PC-3 (cell line): Measurements from ENCODE around the gene KCNE1. TPM values are rescaled to one million over a fixed set of nuclear protein-coding genes. Genes with fewer than 3 reads are reported as not detected.

Experiments
- ATAC-seq: fragments of 200-7000 bp; cut with Tn5 transposase; 2 replicates; pipeline ENCODE4 v1.9.1; 2020; ENCODE audit warnings: mild to moderate bottlenecking, moderate library complexity
- BruUV-seq: library from RNA; stranded (reverse); fragments of 400-500 nt; replicated peaks from 2 replicates; lab custom pipeline; 2021; lab: Mats Ljungman, UMichigan
- CTCF ChIA-PET: fragments of 300-600 bp; sonication (Branson Sonifier 250); formaldehyde crosslinking; loops from one replicate; lab custom pipeline; 2022; ENCODE audit warnings: antibody characterized with exemption; lab: Charles Lee
- POLR2A ChIA-PET: fragments of 300-600 bp; sonication (Branson Sonifier 250); formaldehyde crosslinking; loops from one replicate; lab custom pipeline; 2022; ENCODE audit warnings: antibody characterized with exemption; ENCODE audit not compliant: unreplicated experiment; lab: Charles Lee
- DNase-seq: peaks from one replicate; pipeline ENCODE4 v3.0.0-alpha.2; 2015
- H2AFZ ChIP-seq: fragments of 300-600 bp; sonication (generic); 2 replicates; pipeline ENCODE4 v1.6.0; 2016; ENCODE audit warnings: antibody characterized with exemption, low read length
- H3F3A ChIP-seq: fragments of 300-600 bp; sonication (generic); one replicate; pipeline ENCODE4 v1.6.0; 2017; ENCODE audit warnings: antibody characterized with exemption, low read length, control low read depth, mild to moderate bottlenecking; ENCODE audit not compliant: unreplicated experiment
- H3K27ac ChIP-seq: fragments of 300-600 bp; sonication (generic); 2 replicates; pipeline ENCODE4 v1.5.1; 2016; ENCODE audit warnings: mild to moderate bottlenecking, low read length
- H3K27me3 ChIP-seq: fragments of 300-600 bp; sonication (generic); 2 replicates; pipeline ENCODE4 v1.6.1; 2016; ENCODE audit warnings: low read length, mixed read lengths
- H3K36me3 ChIP-seq: fragments of 300-600 bp; sonication (generic); 2 replicates; pipeline ENCODE4 v1.6.1; 2016; ENCODE audit warnings: low read depth, mixed run types, low read length, mixed read lengths
- H3K4me1 ChIP-seq: fragments of 300-600 bp; sonication (generic); 2 replicates; pipeline ENCODE4 v1.5.1; 2016; ENCODE audit warnings: low read length; ENCODE audit not compliant: insufficient read depth
- H3K4me2 ChIP-seq: fragments of 300-600 bp; sonication (generic); 2 replicates; pipeline ENCODE4 v1.6.0; 2016; ENCODE audit warnings: low read length
- H3K4me3 ChIP-seq: fragments of 300-600 bp; sonication (generic); 2 replicates; pipeline ENCODE4 v1.5.1; 2016; ENCODE audit warnings: mild to moderate bottlenecking, low read length, mixed read lengths
- H3K79me2 ChIP-seq: fragments of 300-600 bp; sonication (generic); 2 replicates; pipeline ENCODE4 v1.6.1; 2017; ENCODE audit warnings: low read length, mixed read lengths
- H3K9ac ChIP-seq: fragments of 300-600 bp; sonication (generic); 2 replicates; pipeline ENCODE4 v1.6.0; 2016; ENCODE audit warnings: mild to moderate bottlenecking, low read length
- H3K9me2 ChIP-seq: fragments of 300-600 bp; sonication (generic); replicated peaks from 2 replicates; pipeline ENCODE4 v1.6.1; 2016; ENCODE audit warnings: mixed run types, low read length, mixed read lengths
- H3K9me3 ChIP-seq: fragments of 300-600 bp; sonication (generic); 2 replicates; pipeline ENCODE4 v1.6.1; 2016; ENCODE audit warnings: low read length, mixed read lengths
- H4K20me1 ChIP-seq: fragments of 300-600 bp; sonication (generic); 2 replicates; pipeline ENCODE4 v1.6.1; 2016; ENCODE audit warnings: low read length, mixed read lengths
- CTCF ChIP-seq: fragments of 300-600 bp; sonication (generic); conservative IDR thresholded peaks from 2 replicates; pipeline ENCODE4 v1.5.1; 2017; ENCODE audit warnings: antibody characterized with exemption, low read depth, mild to moderate bottlenecking, low read length
- EZH2 ChIP-seq: fragments of 300-600 bp; sonication (generic); IDR thresholded peaks from one replicate; pipeline ENCODE4 v1.6.1; 2017; ENCODE audit warnings: antibody characterized with exemption, mild to moderate bottlenecking, low read length; ENCODE audit not compliant: unreplicated experiment
- EZH2phosphoT487 ChIP-seq: fragments of 300-600 bp; sonication (generic); IDR thresholded peaks from 2 replicates; pipeline ENCODE4 v1.6.1; 2018; ENCODE audit warnings: mild to moderate bottlenecking, antibody characterized with exemption, low read length, borderline replicate concordance
- intact Hi-C: fragments of 100-400 bp; cut with micrococcal nuclease; formaldehyde crosslinking; loops from 2 replicates; pipeline ENCODE4 v1.9.0; 2023
- total RNA-seq: library from RNA; depleted of rRNA; stranded (reverse); fragments of >200 nt; gene quantifications from 2 replicates; pipeline ENCODE4 v1.2.3, GENCODE V29; 2014

Gene KCNE1
- total RNA-seq, 1 experiment from 2014 or later: 0.58 TPM

- POLR2A ChIA-PET: interaction anchor here (0.6 to 1.3 kb wide), 3 partner anchors 27 to 1354 kb away, joined by 3 to 14 read pairs (median 10); no protein-coding TSS in a partner anchor
- Histone ChIP-seq H3F3A (no peaks in the 10 kb centered on the region), H3K4me3 (peak overlapping the region; percentile 70), H3K27ac (peak overlapping the region; percentile 82), H3K79me2 (peaks cover 17% of the 10 kb centered on the region), H3K9me3 (no peaks in the 10 kb centered on the region), H3K4me2 (peak overlapping the region; percentile 95), H2AFZ (peak overlapping the region; percentile 66), H3K27me3 (no peaks in the 10 kb centered on the region), H3K9me2 (no peaks in the 10 kb centered on the region), H3K36me3 (no peaks in the 10 kb centered on the region), H3K4me1 (peaks cover 24% of the 10 kb centered on the region), H3K9ac (peak overlapping the region; percentile 83), H4K20me1 (no peaks in the 10 kb centered on the region)
- peak; percentile 34 for ATAC-seq
- BruUV-seq: TSS peak; percentile 90
- TF ChIP-seq EZH2 (no peak), EZH2phosphoT487 (no peak), CTCF (no peak)
- CTCF ChIA-PET: interaction anchor here (0.7 to 1.9 kb wide), 5 partner anchors 8 to 76 kb away, joined by 3 to 8 read pairs (median 3); no protein-coding TSS in a partner anchor
- intact Hi-C loops: loop anchor here (1.0 to 2.0 kb wide), 3 partner anchors 19 to 73 kb away; no protein-coding TSS in a partner anchor
- peak; percentile 13 for DNase-seq
Observed at GRCh38 chr21:34526241-34526617, 14.2 kb upstream of the KCNE1 start.

- no peaks in the 10 kb centered on the region for H3K27me3 ChIP-seq
- H3K9me3 ChIP-seq: no peaks in the 10 kb centered on the region
- no peaks in the 10 kb centered on the region for H3K36me3 ChIP-seq
- no peak overlapping the region for H2AFZ ChIP-seq
- peak overlapping the region; percentile 95 for H3K4me2 ChIP-seq
- TF ChIP-seq CTCF (no peak), EZH2phosphoT487 (no peak), EZH2 (no peak)
- peak overlapping the region; percentile 70; the same call in 1 of the 2 replicates for H3K4me3 ChIP-seq
- POLR2A ChIA-PET: no interaction called here
- no peaks in the 10 kb centered on the region for H3K9me2 ChIP-seq
- H3K79me2 ChIP-seq: peaks cover 17% of the 10 kb centered on the region
- H4K20me1 ChIP-seq: no peaks in the 10 kb centered on the region
- CTCF ChIA-PET: interaction anchor here (0.7 kb wide), 1 partner anchor 78 kb away, joined by 7 read pairs; no protein-coding TSS in a partner anchor
- DNase-seq (peak; percentile 30), ATAC-seq (no peak)
- BruUV-seq: no TSS peak
- intact Hi-C loops: no loop called here
- H3K4me1 ChIP-seq: peaks cover 24% of the 10 kb centered on the region
- no peak overlapping the region for H3K9ac ChIP-seq
- no peaks in the 10 kb centered on the region for H3F3A ChIP-seq
- H3K27ac ChIP-seq: no peak overlapping the region
Observed at GRCh38 chr21:34524646-34525601, 12.9 kb upstream of the KCNE1 start.
